GM18511 (cell line): ENCODE measurements around the gene SUSD2.
"Not testable (repeated sequence)": the region's sequence is repeated elsewhere in the genome, so short reads cannot be mapped to it uniquely, and the experiment has no call there.

Experiments used
- ATAC-seq: cut with Tn5 transposase; IDR thresholded peaks from one replicate; pipeline ENCODE4 v1.9.1; 2021; ENCODE audit warnings: mild to moderate bottlenecking, moderate library complexity; ENCODE audit not compliant: unreplicated experiment

SUSD2 gene

DNA sequence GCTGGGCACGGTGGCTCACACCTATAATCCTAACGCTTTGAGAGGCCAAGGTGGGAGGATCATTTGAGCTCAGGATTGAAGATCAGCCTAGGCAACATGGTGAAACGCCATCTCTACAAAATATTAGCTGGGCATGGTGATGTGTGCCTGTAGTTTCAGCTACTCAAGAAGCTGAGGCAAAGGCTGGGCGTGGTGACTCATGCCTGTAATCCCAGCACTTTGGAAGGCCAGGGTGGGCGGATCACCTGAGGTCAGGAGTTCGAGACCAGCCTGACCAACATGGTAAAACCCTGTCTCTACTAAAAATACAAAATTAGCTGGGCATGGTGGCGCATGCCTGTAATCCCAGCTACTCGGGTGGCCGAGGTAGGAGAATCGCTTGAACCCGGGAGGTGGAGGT is 29.1 kb downstream of the SUSD2 start:
- not testable (repeated sequence) for ATAC-seq

DNA sequence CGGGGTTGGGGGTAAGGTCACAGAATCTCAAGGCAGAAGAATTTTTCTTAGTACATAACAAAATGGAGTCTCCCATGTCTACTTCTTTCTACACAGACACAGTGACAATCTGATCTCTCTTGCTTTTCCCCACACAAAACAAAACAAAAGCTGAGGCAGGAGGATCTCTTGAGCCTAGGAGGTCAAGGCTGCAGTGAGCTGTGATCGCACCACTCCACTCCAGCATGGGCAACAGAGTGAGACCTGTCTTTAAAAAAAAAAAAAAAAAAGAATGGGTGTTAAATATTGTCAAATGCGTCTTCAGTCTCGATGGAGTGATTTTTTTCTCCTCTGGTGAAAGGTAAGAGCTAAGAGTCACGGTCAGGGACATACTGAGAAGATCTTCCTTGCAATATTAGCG is 30.4 kb downstream of the SUSD2 start:
- not testable (repeated sequence) for ATAC-seq

- not testable (repeated sequence) for ATAC-seq
These were observed 31.8 kb downstream of the SUSD2 start for GRCh38 chr22:24213111-24213510.

DNA sequence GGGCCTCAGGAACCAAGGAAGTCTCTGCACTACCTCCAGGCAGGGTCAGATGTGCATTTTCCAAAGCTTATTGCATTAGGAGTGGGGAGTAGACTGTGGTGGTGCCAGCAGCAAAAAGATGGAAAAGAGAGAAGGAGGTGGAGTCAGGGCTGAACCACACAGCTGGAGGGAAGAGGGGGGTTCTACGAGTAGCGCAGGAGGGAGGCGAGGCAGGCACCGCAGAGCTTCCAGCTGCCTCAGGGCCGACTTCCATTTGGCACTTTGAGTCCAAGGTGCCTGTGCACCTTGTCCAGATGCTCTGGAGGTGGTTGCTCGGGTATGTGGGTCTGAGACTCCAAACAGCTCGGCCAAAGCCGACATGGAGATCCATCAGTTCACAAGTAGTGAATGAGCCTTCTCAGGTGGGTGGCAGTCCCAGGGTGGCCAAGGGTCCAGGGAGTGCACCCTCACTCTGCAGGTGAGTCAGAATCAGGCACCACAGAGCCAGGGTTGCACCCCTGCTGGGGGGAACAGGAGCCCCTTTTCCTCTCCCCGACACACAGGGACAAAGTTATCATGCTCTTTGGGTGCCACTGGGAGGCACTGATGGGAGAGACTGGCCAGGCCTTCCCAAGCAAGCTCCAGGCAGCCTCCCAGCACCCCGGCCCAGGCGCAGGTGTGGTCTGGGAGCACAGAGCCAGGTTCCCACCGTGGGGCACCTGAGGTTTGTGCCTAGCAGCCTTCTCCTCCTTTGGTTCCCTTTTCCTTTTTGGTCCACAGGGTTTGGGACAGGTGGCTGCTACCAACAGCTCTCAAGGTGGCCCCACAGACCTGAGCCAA is 33.4 kb downstream of the SUSD2 start:
- ATAC-seq, result no peak

GRCh38 chr22:24216541-24217209 is 35.4 kb downstream of the SUSD2 start:
- no peak for ATAC-seq

DNA sequence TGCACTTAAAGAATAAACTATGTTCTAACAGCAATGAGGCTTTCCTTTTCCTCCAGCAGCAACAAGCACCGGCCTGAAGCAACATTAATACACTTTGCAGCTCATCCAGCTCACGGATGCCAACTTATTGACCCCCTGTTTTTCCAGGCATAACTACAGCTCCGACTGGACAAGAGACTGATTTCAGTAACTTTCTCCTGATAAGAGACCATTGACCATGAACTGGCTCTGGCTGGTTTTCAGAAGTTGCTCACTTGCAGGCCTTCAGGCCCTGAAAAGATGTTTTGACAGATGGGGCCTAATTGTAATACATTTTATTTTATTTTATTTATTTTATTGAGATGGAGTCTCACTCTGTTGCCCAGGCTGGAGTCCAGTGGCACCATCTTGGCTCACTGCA is 36.1 kb downstream of the SUSD2 start:
- no peak for ATAC-seq

GRCh38 chr22:24219750-24220149 is 38.5 kb downstream of the SUSD2 start:
- ATAC-seq, result no peak

- no peak for ATAC-seq
These were observed 43.2 kb downstream of the SUSD2 start for GRCh38 chr22:24224468-24224867.

DNA sequence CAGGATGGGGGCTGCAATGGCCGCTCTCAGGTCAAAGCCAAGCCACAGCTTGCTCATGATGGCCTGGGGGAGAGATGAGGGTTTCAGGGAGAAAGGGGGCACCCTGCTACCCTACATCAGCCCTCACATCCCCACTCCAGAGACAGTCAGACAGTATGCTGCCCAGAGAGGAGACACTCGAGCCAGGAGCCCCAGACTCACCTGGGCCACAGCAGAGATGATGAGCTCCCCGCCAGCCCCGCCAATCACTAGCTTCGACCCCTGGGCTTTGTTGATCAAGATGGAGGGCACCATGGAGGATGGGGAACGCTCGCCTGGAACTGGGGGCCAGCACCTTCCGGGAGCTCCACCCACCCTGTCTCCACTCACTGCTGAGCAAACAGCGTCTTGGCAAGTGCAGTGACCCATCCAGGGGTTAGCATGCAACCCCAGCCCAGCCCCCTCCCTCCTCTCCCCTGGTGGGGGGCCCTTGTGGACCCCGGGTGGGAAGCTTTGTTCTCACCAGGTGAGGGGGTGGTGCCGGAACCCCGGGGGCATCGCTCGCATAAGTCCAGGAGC is 43.8 kb downstream of the SUSD2 start:
- no peak for ATAC-seq

DNA sequence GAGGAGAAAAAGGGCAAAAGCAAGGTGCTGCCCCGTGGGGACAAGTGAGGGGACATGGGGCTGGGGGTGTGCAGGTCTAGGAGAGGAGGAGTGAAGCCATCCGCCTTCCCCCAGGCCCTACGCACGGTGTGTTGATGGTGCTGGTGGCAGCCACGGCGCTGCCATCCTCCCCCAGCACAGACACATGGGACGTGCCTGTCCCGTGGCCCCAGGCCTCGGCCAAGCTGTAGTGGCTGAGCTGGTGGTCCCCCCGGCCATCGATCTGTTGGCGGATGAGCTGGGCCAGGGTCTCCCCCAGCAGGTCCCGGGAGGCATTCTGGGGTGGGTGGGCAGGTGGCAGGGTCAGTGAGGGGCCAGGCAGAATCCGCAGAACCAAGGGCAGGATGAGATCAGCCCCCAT is 44.7 kb downstream of the SUSD2 start:
- no peak for ATAC-seq

DNA sequence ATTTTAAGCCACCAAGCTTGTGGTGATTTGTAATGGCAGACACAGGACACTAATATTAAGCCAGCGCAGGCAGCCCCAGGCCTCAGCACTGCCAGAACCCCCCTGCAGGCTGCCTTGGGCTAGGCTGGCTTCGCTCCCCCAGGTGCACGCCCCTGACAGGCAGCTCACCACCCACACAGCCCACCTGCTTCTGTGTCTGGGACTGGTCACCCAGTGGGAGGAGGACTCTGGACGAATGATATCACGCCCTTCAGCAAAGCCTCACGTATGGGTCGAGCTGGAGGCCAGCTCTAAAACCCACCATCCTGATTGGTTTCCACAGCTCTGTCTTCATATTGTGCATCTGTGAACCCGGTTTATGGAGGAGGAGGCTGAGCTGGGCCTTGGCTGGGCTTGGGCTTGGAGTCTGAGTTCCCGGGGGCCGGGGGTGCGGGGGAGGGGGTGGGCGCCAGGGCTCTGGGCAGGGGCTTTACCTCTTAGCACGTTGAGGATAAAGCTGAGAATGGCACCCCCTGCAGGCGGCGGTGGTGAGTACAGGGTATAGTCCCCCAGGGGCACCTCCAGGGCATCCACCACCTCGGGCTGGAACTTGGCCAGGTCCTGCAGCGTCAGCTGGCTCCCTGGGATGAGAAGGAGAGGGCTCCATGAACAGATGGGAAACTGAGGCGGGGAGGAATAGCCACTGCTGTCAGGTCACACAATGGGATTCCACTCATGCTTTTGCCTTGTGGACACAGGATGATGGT is 49.8 kb downstream of the SUSD2 start:
- ATAC-seq, result no peak

DNA sequence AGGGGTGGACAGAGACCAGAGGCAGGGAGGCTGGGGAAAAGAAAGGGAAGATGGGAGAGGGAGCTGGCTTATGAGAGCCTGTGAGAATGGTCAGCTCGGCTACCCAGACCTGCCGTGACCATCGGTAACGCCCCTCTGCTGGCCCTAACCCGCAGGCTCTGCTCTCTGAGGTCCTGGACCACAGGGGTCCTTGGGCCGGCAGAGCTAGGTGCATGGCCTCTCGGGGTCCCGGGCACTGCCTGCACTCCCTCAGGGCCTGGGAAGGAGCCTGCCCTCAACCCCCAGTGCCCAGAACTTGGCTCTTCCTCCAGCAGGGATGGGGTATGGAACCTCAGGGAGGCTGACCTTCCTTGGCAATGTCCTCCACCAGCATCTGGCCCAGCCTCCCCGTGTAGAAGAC is 50.4 kb downstream of the SUSD2 start:
- ATAC-seq, result no peak

GRCh38 chr22:24232124-24232523 is 50.8 kb downstream of the SUSD2 start:
- no peak for ATAC-seq

DNA sequence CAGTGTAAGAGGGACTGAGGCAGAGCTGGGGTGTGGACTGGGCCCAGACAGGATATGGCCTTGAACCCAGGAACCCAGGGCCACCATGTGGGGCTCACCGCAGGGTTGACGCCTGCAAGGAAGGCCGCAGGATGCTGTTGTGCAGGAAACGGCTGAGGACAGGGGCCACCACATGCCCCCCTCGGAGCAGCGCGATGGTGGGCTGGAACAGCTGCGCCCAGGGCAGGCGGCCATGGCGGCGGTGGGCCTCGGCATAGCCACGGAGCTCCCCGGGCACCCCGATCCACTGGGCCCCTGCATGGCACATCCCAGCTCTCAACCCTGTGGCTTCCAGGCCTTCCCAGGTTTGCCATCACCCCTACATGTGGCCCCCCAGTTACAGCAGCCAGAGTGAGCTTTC is 51.4 kb downstream of the SUSD2 start:
- no peak for ATAC-seq

GRCh38 chr22:24233235-24233634 is 51.9 kb downstream of the SUSD2 start:
- no peak for ATAC-seq

DNA sequence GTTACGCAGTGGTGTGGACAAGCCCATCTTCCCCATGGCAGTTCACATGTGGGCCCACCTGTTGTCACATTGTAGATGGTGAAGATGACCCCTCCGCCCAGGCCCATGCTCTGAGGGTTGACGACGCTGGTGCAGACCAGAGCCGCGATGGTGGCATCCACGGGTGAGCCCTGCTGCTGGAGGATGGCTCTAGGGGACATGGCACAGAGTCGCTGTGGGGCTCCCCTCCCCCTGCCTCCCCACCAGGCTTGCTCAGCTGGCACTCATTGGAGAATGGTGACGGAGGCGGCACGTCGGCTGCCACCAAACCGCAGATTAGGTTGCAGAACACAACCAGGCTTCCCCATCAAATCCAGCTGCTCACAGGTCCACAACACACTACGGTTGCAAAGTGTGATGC is 52.5 kb downstream of the SUSD2 start:
- ATAC-seq, result no peak

DNA sequence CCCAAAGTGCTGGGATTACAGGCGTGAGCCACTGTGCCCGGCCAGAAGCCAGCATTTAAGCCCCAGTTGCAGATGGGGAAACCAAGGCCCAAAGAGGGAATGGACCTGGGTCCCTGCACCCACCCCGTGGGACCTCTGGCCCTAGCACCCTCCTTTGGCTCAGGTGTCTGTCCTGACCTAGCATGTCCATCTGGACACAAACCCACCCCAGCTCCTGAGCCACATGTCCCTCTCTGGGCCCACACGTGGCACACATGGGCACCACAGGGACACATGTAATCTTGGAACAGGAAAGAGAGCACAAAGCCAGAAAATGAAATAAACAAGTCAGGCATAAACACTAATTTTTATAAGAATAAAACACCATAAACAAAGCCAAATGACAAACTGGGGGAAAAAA is 54.0 kb downstream of the SUSD2 start:
- no peak for ATAC-seq

GRCh38 chr22:24236656-24237055 is 55.4 kb downstream of the SUSD2 start:
- no peak for ATAC-seq

- ATAC-seq, result not testable (repeated sequence)
These were observed 56.9 kb downstream of the SUSD2 start for GRCh38 chr22:24238101-24238694.
